Stimulated activated naive CD8-positive, alpha-beta T cell treated with anti-CD3 and anti-CD28 coated beads, Interleukin-15, amount 100 ng/mL, for 72 hours (primary cell): ENCODE data around the gene ELAVL2.

Source experiments
- ATAC-seq: fragments of 150-1000 bp; cut with Tn5 transposase; 2 replicates; pipeline ENCODE4 v1.10.0; 2021; ENCODE audit warnings: mild to moderate bottlenecking, moderate library complexity
- DNase-seq, 2 donors: peaks; one replicate each; pipeline ENCODE4 v3.0.0; 2021 to 2022
- H3K27ac Mint-ChIP-seq, 2 donors: one replicate each; pipeline ENCODE4 v1.8.0; 2022; ENCODE audit warnings: mild to moderate bottlenecking in 2 of 2, mixed read lengths in 2 of 2, moderate library complexity in 2 of 2
- H3K27me3 Mint-ChIP-seq: one replicate; pipeline ENCODE4 v1.8.0; 2022; ENCODE audit warnings: mixed read lengths
- H3K4me1 Mint-ChIP-seq: one replicate; pipeline ENCODE4 v1.8.0; 2022; ENCODE audit warnings: mild to moderate bottlenecking, mixed read lengths
- H3K4me3 Mint-ChIP-seq, 2 donors: one replicate each; pipeline ENCODE4 v1.8.0; 2022; ENCODE audit warnings: mild to moderate bottlenecking in 2 of 2, mixed read lengths in 2 of 2, moderate library complexity in 1 of 2
- H3K9me3 Mint-ChIP-seq, 2 donors: one replicate each; pipeline ENCODE4 v1.8.0; 2022; ENCODE audit warnings: mixed read lengths in 2 of 2

ELAVL2 gene

DNA sequence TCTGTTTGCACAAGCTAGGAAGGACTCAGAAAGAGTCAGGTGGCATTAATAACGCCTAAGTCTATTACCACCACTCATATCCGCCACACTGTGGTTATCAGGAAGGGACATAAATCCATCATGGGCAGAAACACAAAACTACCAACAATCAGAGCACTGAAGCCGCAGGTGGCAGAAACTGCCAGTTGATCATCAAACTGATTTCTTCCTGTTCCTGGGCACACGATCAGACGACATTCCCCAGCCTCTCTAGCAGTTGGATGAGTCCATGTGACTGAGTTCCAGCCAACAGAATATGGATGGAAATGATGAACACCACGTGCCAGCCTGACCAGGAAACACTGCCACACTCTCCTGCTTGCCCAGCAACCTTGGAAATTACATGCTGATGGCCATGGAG, 181.7 kb downstream of the ELAVL2 start:
- Mint-ChIP-seq H3K9me3 (peaks cover 5 to 21% of the 10 kb centered on the region in 2 donors), H3K4me1 (no peaks in the 10 kb centered on the region), H3K27ac (no peak overlapping the region), H3K27me3 (no peaks in the 10 kb centered on the region), H3K4me3 (no peak overlapping the region)
- DNase-seq (no peak), ATAC-seq (no peak)

GRCh38 chr9:23643656-23644258, 182.3 kb downstream of the ELAVL2 start:
- Mint-ChIP-seq H3K4me1 (no peaks in the 10 kb centered on the region), H3K9me3 (peaks cover 5 to 21% of the 10 kb centered on the region in 2 donors), H3K27ac (no peak overlapping the region), H3K27me3 (no peaks in the 10 kb centered on the region), H3K4me3 (no peak overlapping the region)
- DNase-seq, result no peak
- no peak for ATAC-seq
